Measurements from ENCODE around the gene PPP2R3A.
"Not testable (repeated sequence)": the region's sequence is repeated elsewhere in the genome, so short reads cannot be mapped to it uniquely, and the experiment has no call there.

DNA sequence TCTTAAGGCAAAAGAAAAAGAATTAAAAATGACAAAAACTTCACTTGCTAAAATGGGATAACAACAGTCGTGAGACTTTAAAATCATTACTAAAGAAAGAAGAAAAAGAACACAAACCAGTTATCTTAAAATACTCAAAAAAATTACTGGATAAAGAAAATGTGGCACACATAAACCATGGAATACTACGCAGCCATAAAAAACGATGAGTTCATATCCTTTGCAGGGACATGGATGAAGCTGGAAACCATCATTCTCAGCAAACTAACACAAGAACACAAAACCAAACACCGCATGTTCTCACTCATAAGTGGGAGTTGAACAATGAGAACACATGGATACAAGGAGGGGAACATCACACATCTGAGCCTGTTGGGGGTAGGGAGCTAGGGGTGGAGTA is 202.7 kb downstream of the PPP2R3A start:
- TF ChIP-seq, protein P1, sequence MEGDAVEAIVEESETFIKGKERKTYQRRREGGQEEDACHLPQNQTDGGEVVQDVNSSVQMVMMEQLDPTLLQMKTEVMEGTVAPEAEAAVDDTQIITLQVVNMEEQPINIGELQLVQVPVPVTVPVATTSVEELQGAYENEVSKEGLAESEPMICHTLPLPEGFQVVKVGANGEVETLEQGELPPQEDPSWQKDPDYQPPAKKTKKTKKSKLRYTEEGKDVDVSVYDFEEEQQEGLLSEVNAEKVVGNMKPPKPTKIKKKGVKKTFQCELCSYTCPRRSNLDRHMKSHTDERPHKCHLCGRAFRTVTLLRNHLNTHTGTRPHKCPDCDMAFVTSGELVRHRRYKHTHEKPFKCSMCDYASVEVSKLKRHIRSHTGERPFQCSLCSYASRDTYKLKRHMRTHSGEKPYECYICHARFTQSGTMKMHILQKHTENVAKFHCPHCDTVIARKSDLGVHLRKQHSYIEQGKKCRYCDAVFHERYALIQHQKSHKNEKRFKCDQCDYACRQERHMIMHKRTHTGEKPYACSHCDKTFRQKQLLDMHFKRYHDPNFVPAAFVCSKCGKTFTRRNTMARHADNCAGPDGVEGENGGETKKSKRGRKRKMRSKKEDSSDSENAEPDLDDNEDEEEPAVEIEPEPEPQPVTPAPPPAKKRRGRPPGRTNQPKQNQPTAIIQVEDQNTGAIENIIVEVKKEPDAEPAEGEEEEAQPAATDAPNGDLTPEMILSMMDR (IDR thresholded peaks at IDR 0.05): not testable (repeated sequence)
- TF ChIP-seq POLR2AphosphoS5 (IDR thresholded peaks at IDR 0.05): not testable (repeated sequence)
